ENCODE data around the gene SUN2.

The SUN2 gene

GRCh38 chr22:38689651-38690050 is 66.1 kb downstream of the SUN2 start:
- DNase-seq: no peak

GRCh38 chr22:38685761-38686160 is 70.0 kb downstream of the SUN2 start:
- no peak for DNase-seq

GRCh38 chr22:38684895-38685294 is 70.9 kb downstream of the SUN2 start:
- no peak for DNase-seq

Measured in NCI-H2171 treated with DMSO at 0.1 percent for 48 hours (cell line).